ENCODE data around the gene SNX24.

SNX24 gene

GRCh38 chr5:122933956-122934355, 88.5 kb downstream of the SNX24 start:
- no peak overlapping the region for H3K27ac ChIP-seq (ENCODE audit: low read length)
- no peak overlapping the region for H2AFZ ChIP-seq (ENCODE audit: low read depth, low read length)
- H3K4me3 ChIP-seq (ENCODE audit: low read depth in 1 of 2, low read length in 2 of 2), result no peak overlapping the region
- no peak for ATAC-seq (ENCODE audit: insufficient read depth, low read depth)
- H3K4me1 ChIP-seq (ENCODE audit: insufficient read depth, low read length), result no peaks in the 10 kb centered on the region
- H3K36me3 ChIP-seq (ENCODE audit: insufficient read depth, low read length), result no peaks in the 10 kb centered on the region
- no peaks in the 10 kb centered on the region for H3K79me2 ChIP-seq (ENCODE audit: insufficient read depth, low read length)
- H3K4me2 ChIP-seq (ENCODE audit: insufficient read depth, low read length), result no peak overlapping the region
- no peaks in the 10 kb centered on the region for H4K20me1 ChIP-seq (ENCODE audit: insufficient read depth, low read length)
- H3K27me3 ChIP-seq (ENCODE audit: insufficient read depth, low read length, poor library complexity), result no peaks in the 10 kb centered on the region
- no peak overlapping the region for H3K9ac ChIP-seq (ENCODE audit: low read depth, low read length)
- no peaks in the 10 kb centered on the region for H3K9me3 ChIP-seq (ENCODE audit: insufficient read depth, low read length, severe bottlenecking)
- TF ChIP-seq CTCF (IDR thresholded peaks at IDR 0.05; ENCODE audit: borderline replicate concordance, extremely low read depth, low read length, poor library complexity, severe bottlenecking) (no peak), EZH2 (IDR thresholded peaks at IDR 0.05; ENCODE audit: borderline replicate concordance, low read depth, low read length, severe bottlenecking) (no peak)
- DNase-seq, result no peak

GRCh38 chr5:122936088-122936487, 90.7 kb downstream of the SNX24 start:
- no peak for ATAC-seq (ENCODE audit: insufficient read depth, low read depth)
- no peak for DNase-seq

GRCh38 chr5:122937914-122938313, 92.5 kb downstream of the SNX24 start:
- no peaks in the 10 kb centered on the region for H4K20me1 ChIP-seq (ENCODE audit: insufficient read depth, low read length)
- ATAC-seq (ENCODE audit: insufficient read depth, low read depth), result no peak
- no peaks in the 10 kb centered on the region for H3K27me3 ChIP-seq (ENCODE audit: insufficient read depth, low read length, poor library complexity)
- no peaks in the 10 kb centered on the region for H3K4me1 ChIP-seq (ENCODE audit: insufficient read depth, low read length)
- H3K27ac ChIP-seq (ENCODE audit: low read length), result no peak overlapping the region
- H3K9me3 ChIP-seq (ENCODE audit: insufficient read depth, low read length, severe bottlenecking), result no peaks in the 10 kb centered on the region
- H3K9ac ChIP-seq (ENCODE audit: low read depth, low read length), result no peak overlapping the region
- no peak for DNase-seq
- no peak overlapping the region for H2AFZ ChIP-seq (ENCODE audit: low read depth, low read length)
- no peak overlapping the region for H3K4me2 ChIP-seq (ENCODE audit: insufficient read depth, low read length)
- no peak for TF ChIP-seq EZH2 (IDR thresholded peaks at IDR 0.05; ENCODE audit: borderline replicate concordance, low read depth, low read length, severe bottlenecking)
- TF ChIP-seq CTCF (IDR thresholded peaks at IDR 0.05; ENCODE audit: borderline replicate concordance, extremely low read depth, low read length, poor library complexity, severe bottlenecking), result no peak
- H3K79me2 ChIP-seq (ENCODE audit: insufficient read depth, low read length), result no peaks in the 10 kb centered on the region
- no peaks in the 10 kb centered on the region for H3K36me3 ChIP-seq (ENCODE audit: insufficient read depth, low read length)
- no peak overlapping the region for H3K4me3 ChIP-seq (ENCODE audit: low read depth in 1 of 2, low read length in 2 of 2)

More at GRCh38 chr5:122936088-122936487, 90.7 kb downstream of the SNX24 start:
- H3K9ac ChIP-seq (ENCODE audit: low read depth, low read length), result no peak overlapping the region
- H3K36me3 ChIP-seq (ENCODE audit: insufficient read depth, low read length), result no peaks in the 10 kb centered on the region
- no peak overlapping the region for H3K27ac ChIP-seq (ENCODE audit: low read length)
- H3K4me1 ChIP-seq (ENCODE audit: insufficient read depth, low read length), result no peaks in the 10 kb centered on the region
- H3K4me3 ChIP-seq (ENCODE audit: low read depth in 1 of 2, low read length in 2 of 2), result no peak overlapping the region
- H3K4me2 ChIP-seq (ENCODE audit: insufficient read depth, low read length), result no peak overlapping the region
- H3K9me3 ChIP-seq (ENCODE audit: insufficient read depth, low read length, severe bottlenecking), result no peaks in the 10 kb centered on the region
- no peak for TF ChIP-seq CTCF (IDR thresholded peaks at IDR 0.05; ENCODE audit: borderline replicate concordance, extremely low read depth, low read length, poor library complexity, severe bottlenecking)
- TF ChIP-seq EZH2 (IDR thresholded peaks at IDR 0.05; ENCODE audit: borderline replicate concordance, low read depth, low read length, severe bottlenecking), result no peak
- H2AFZ ChIP-seq (ENCODE audit: low read depth, low read length), result no peak overlapping the region
- no peaks in the 10 kb centered on the region for H3K79me2 ChIP-seq (ENCODE audit: insufficient read depth, low read length)
- no peaks in the 10 kb centered on the region for H4K20me1 ChIP-seq (ENCODE audit: insufficient read depth, low read length)
- H3K27me3 ChIP-seq (ENCODE audit: insufficient read depth, low read length, poor library complexity), result no peaks in the 10 kb centered on the region

- Histone ChIP-seq H3K4me2 (ENCODE audit: insufficient read depth, low read length) (no peak overlapping the region), H3K9ac (ENCODE audit: low read depth, low read length) (no peak overlapping the region), H3K4me3 (ENCODE audit: low read depth in 1 of 2, low read length in 2 of 2) (no peak overlapping the region), H2AFZ (ENCODE audit: low read depth, low read length) (no peak overlapping the region), H3K9me3 (ENCODE audit: insufficient read depth, low read length, severe bottlenecking) (no peaks in the 10 kb centered on the region), H3K27me3 (ENCODE audit: insufficient read depth, low read length, poor library complexity) (no peaks in the 10 kb centered on the region), H3K4me1 (ENCODE audit: insufficient read depth, low read length) (no peaks in the 10 kb centered on the region), H3K79me2 (ENCODE audit: insufficient read depth, low read length) (no peaks in the 10 kb centered on the region), H4K20me1 (ENCODE audit: insufficient read depth, low read length) (no peaks in the 10 kb centered on the region), H3K27ac (ENCODE audit: low read length) (no peak overlapping the region), H3K36me3 (ENCODE audit: insufficient read depth, low read length) (no peaks in the 10 kb centered on the region)
- DNase-seq (no peak), ATAC-seq (ENCODE audit: insufficient read depth, low read depth) (no peak)
- TF ChIP-seq EZH2 (IDR thresholded peaks at IDR 0.05; ENCODE audit: borderline replicate concordance, low read depth, low read length, severe bottlenecking), result no peak
- TF ChIP-seq CTCF (IDR thresholded peaks at IDR 0.05; ENCODE audit: borderline replicate concordance, extremely low read depth, low read length, poor library complexity, severe bottlenecking), result no peak
Observed at GRCh38 chr5:122940890-122941289, 95.5 kb downstream of the SNX24 start.

All from DND-41 (cell line).